Stimulated activated CD8-positive, alpha-beta memory T cell treated with anti-CD3 and anti-CD28 coated beads, Interleukin-7, amount 100 ng/mL, for 1 hour (primary cell): ENCODE results near the gene GABPA.
A peak's percentile ranks its signal among the peaks of the same experiment; 100 is the strongest.
"Not testable (repeated sequence)": the region's sequence is repeated elsewhere in the genome, so short reads cannot be mapped to it uniquely, and the experiment has no call there.

Experiments used
- DNase-seq, 2 donors: peaks; one replicate each; pipeline ENCODE4 v3.0.0-alpha.2; 2020; ENCODE audit warnings: low read depth in 2 of 2

The GABPA gene

DNA sequence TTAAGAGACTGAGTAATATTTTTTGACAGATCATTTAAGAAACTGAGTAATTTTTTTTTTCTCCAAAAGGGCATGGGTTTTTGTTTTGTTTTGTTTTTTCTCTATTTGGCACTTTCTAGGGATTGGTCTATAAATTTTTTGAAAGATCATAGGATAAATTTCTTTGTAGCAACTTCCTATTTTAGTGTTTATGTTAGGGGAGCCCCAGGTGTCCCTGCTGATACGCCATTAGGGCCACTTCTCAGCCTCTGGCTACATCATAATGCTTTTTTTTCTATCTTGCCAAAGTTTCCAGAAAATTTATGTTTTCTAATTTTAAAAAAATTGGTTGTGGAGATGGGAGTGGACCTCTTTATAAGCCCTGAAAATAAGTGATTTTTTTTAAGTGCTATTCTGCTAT, 2.6 kb downstream of the GABPA start:
- no peak for DNase-seq

DNA sequence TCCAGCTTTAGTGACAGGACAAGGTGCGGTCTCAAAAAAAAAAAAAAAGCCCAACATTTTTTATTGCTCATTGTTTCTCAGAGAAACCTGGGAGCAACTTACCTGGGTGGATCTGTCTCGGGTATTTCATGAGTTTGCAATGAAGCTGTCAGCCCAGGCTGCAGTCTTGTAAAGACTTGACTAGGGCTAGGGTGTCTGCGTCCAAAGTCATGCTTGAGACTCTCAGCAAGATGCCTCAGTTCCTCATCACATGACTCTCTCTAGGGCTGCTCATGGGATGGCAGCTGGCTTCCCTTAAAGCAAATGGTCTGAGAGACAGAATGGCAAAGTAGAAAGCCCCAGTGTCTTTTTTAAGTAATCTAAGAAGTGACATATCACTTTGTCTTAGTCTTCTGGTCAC, 8.1 kb downstream of the GABPA start:
- DNase-seq = no peak

GRCh38 chr21:25744854-25745253, 10.1 kb downstream of the GABPA start:
- no peak for DNase-seq

DNA sequence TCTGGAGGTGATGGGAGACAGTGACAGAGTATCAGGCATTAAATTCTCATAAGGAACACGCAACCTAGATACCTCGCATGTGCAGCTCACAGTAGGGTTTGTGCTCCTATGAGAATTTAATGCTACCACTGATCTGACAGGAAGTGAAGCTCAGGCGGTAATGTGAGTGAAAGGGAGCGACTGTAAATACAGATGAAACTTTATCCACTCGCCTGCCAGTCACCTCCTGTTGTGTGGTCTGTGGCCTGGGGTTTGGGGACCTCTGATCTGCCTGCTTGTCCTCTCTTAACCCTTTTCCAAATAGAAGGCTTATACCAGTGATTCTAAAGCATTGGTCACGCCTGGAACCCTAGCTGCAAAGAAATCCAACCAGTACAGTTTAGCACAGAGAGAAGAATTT, 15.3 kb downstream of the GABPA start:
- no peak for DNase-seq

DNA sequence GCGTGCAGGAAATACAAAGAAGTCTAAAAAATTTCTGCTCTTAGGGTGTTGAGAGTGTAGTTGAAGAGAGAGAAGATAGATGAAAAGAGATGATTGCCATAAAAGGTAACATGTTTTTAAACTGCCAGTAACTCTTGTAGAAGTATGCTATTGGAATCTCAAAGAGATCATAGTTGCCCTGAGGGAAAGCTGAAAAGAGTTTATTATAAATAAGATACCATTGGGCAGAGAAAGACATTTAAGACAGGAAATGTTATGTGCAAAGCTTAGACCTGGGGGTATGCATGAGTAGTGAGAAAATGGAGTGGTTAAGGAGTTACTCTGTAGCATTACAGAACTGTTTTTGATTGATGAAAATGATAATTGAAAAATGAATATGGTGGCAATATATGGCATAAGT, 17.6 kb downstream of the GABPA start:
- DNase-seq = no peak

DNA sequence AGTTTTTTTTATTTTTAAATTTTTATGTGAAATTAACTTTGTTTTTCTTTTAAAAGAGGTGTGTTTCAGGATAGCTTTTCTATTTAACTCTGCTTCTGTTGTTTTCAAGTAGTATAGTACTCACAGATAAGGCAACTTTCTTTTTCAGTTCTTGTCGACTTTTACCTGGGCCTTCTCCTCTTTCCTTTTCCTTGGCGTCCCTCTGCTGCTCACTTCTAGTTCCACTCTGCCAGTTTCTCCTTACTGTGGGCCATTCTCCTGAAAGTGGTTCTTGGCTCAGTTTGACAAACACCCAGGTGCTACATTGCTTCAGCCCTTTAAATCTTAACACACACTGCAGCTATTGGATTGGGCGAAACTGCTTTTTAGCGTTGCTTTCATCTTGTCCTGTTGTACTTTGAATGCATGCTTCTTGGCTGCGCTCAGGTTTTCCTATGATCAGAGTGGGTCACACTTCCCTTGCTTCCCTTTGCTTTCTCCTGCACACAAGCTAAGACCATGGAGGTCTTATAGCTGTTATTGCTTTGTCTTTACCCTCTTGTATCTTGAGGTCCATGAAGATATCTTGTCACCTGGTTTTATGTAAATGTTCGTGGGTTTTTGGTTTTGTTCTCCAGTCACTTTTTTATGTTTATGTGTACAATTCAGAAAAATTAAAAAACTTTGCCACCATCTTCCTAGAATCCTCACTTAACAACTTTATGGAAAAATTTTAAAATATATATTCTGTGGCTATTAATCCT, 21.6 kb downstream of the GABPA start:
- no peak for DNase-seq

GRCh38 chr21:25757531-25757930, 22.8 kb downstream of the GABPA start:
- DNase-seq = no peak

GRCh38 chr21:25759573-25759972, 24.8 kb downstream of the GABPA start:
- DNase-seq = no peak

GRCh38 chr21:25760061-25760460, 25.3 kb downstream of the GABPA start:
- no peak for DNase-seq

- DNase-seq = no peak
These were observed 25.9 kb downstream of the GABPA start for GRCh38 chr21:25760677-25761076.

DNA sequence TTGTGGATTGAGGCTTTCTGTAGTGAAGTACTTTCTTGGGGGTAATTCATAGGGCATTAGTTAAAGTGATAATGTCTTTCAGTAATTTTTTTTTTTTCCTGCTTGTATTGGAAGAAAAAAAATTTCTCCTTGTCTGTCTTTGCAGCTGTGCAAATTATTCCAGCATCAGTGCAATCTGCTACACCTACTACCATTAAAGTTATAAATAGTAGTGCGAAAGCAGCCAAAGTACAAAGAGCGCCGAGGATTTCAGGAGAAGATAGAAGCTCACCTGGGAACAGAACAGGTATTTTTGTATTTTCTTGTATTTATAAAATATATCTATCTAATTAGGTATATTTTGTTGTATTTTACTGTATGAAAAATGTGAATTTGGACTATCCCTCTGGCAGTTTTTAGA, 29.3 kb downstream of the GABPA start:
- DNase-seq = no peak

DNA sequence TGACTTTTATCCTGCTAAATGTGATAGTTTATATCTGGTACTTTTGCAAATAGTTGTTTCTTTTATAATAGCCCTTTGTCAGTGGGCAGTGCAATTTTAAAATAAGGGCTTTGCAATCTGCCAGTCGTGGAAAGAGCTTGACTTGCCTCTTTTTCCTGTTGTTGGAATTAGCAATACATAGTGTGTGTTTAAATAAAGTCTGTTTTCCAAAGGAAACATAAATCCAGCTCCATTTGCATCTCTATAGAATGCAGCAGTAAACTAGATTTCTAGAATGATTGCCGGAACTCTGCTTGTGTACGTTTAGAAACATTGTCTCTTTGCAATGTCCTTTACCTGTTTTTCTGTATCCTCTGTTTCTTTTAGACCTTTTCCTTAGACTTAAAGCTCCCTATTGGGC, 33.1 kb downstream of the GABPA start:
- no peak for DNase-seq

DNA sequence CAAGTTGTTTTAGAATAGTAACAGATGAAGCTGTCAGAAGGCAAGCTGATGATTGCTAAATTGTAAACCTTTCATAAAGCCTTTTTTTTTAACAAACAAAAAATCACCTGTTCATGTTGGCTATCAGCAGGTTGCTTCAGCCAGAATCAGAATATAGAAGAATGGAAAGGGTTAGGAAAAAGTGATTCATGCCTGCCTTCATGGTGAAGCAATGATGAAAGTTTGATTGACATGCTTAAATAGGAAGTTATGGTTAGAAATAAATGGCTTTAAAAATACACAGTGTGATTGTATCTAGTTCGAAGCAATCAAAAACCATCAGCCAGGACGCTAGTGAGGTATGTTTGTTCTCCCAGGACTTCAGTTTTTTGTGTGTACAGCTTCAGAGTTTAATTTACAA, 37.9 kb downstream of the GABPA start:
- no peak for DNase-seq

DNA sequence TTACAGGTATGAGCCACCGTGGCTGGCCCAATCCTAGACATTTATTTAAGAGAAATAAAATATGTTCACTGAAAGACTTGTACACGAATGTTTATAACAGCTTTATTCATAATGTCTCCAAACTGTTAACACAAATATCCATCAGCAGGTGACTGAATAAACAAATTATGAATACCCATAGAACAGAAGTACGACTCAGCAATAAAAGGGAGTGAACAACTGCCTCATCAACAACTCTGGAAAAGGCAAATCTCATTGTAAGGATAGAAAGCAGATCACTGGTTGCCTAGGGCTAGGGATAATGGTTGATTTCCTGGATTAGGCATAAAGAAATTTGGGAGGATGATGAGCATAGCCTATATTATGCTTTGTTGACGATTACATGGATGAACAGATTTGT, 41.7 kb downstream of the GABPA start:
- no peak for DNase-seq

DNA sequence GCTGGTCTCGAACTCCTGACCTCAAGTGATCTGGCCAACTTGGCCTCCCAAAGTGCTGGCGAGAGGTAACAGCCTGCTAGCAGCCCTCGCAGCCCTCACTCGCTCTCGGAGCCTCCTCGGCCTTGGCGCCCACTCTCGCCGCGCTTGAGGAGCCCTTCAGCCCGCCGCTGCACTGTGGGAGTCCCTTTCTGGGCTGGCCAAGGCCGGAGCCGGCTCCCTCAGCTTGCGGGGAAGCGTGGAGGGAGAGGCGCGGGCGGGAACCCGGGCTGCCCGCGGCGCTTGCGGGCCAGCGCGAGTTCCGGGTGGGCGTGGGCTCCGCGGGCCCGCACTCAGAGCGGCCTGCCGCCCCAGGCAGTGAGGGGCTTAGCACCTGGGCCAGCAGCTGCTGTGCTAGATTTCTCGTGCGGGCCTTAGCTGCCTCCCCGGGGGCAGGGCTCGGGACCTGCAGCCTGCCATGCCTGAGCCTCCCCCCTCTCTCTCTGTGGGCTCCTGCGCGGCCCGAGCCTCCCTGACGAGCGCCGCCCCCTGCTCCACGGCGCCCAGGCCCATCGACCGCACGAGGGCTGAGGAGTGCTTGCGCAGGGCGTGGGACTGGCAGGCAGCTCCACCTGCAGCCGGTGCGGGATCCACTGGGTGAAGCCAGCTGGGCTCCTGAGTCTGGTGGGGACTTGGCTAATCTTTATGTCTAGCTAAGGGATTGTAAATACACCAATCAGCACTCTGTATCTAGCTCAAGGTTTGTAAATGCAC, 43.5 kb downstream of the GABPA start:
- not testable (repeated sequence) for DNase-seq

DNA sequence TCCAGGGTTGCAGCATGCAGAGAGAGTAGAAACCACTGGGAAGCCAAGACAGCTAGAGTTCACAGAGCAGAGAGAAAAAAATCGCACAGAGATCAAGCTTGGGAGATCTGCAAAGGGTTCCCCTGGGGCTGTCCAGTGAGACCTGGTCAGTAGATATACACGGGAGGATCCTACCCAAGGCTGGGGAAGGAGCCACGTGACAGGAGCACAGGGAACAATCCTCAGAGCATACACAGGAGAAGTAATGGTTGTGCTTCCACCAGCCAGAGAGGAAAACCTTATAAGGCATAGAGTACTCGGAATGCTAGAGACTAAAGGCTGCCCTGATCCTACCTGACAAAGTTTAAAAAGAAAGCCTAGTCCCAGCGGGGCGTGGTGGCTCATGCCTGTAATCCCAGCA, 53.9 kb downstream of the GABPA start:
- no peak for DNase-seq

GRCh38 chr21:25790122-25790877, 55.5 kb downstream of the GABPA start:
- DNase-seq = no peak

- DNase-seq = no peak
These were observed 56.1 kb downstream of the GABPA start for GRCh38 chr21:25790878-25791204.

DNA sequence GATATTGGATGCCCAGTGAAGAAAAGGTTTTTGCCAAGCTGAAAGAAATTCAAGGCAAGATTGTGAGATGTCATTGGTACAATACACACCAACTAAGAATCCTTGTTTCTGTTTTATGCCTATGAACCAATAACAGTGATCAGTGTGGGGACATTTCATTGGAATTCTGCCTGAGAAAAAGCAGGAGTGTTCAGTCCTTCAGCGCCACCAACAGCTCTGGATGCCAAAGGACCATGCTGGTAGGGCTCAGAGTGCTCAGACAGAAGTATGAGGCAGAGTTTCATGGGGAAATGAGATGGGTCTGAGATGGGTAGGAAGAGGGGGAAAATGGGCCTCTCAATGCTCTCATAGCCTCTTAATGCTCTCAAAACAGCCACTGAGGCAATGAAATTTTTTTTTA, 56.5 kb downstream of the GABPA start:
- no peak for DNase-seq

DNA sequence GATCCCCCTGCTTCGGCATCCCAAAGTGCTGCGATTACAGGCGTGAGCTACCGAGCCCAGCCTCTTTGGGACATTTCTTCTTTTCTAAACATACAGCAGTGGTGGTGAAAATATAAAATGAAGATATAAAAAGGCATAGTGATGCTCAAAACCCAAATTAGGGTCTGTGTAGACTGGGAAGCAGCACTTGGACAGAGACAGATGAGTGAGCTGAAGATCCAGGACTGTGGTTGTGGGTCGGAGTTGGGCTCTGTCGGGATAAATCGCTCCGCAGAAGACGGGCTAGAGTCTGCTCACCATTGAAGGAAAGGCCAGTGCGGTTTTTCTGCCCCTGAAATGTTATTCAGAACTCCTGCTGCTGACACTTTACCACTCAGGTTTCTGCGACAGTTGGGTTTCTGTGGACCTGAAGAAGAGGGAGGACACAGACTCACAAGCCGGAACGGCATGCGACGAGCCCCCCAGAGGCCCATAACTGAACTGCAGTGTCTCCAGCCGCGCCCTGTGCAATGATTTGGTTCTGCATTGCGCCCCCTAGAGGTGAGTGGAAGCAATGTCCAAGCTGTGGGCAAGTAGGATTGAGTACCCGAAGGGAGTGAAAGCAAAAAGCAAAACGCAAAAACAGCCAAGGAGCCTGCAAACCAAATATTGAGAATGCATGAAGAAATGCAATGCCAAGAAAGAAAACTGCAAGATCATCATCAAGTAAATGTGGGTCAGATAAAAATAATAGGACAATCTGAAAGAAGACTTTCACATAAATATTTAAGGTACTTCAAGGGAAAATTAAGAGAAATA, 66.6 kb downstream of the GABPA start:
- DNase-seq = peak; percentile 50 to 57

DNA sequence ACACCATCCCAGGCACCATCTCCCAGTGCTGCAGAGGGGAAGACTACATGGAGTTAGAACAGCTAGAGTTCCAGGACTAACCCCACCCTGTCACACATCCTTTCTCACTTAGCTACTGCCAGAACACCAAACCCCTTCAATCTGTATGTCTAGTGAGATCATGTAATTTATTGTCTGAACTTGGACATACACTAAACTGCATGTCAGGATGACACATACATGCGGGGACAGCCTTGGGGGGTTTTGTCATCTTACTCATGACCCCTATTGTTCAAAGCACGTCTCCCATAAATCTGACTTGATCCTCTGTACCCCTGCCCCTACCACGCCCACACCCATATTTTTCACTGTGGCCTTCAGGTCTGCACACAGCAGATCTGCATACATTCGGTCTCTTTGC, 71.3 kb downstream of the GABPA start:
- no peak for DNase-seq

GRCh38 chr21:25807191-25807590, 72.4 kb downstream of the GABPA start:
- DNase-seq = no peak
